Measurements from ENCODE around the gene PIWIL1. TPM values are rescaled to one million over a fixed set of nuclear protein-coding genes. Genes with fewer than 3 reads are reported as not detected.

Gene PIWIL1
- total RNA-seq, 1 experiment from 2014 or later = not detected

- intact Hi-C loops (cut with micrococcal nuclease; ENCODE audit: unreplicated experiment) = no loop called here
- no peak for TF ChIP-seq CTCF (IDR thresholded peaks at IDR 0.05; ENCODE audit: unreplicated experiment)
- no TSS peak for BruUV-seq (replicated peaks)
- H3K27me3 Mint-ChIP-seq (ENCODE audit: unreplicated experiment) = no peaks in the 10 kb centered on the region
- H3K4me1 Mint-ChIP-seq (ENCODE audit: low read depth, unreplicated experiment) = no peaks in the 10 kb centered on the region
- DNase-seq = no peak
- no peak overlapping the region for H3K4me3 Mint-ChIP-seq (ENCODE audit: low read depth, unreplicated experiment)
- peaks cover 12% of the 10 kb centered on the region for H3K9me3 Mint-ChIP-seq (ENCODE audit: low read depth, unreplicated experiment)
- CTCF ChIA-PET = no interaction called here
- no peaks in the 10 kb centered on the region for H3K36me3 Mint-ChIP-seq (ENCODE audit: insufficient read depth, unreplicated experiment)
- H3K27ac Mint-ChIP-seq (ENCODE audit: unreplicated experiment) = no peak overlapping the region
These were observed 28.5 kb downstream of the PIWIL1 start for GRCh38 chr12:130366159-130366558.

GRCh38 chr12:130367003-130367402 lies 29.3 kb downstream of the PIWIL1 start:
- Mint-ChIP-seq H3K36me3 (ENCODE audit: insufficient read depth, unreplicated experiment) (no peaks in the 10 kb centered on the region), H3K27me3 (ENCODE audit: unreplicated experiment) (no peaks in the 10 kb centered on the region), H3K27ac (ENCODE audit: unreplicated experiment) (no peak overlapping the region), H3K4me3 (ENCODE audit: low read depth, unreplicated experiment) (no peak overlapping the region), H3K4me1 (ENCODE audit: low read depth, unreplicated experiment) (no peaks in the 10 kb centered on the region), H3K9me3 (ENCODE audit: low read depth, unreplicated experiment) (peaks cover 15% of the 10 kb centered on the region)
- CTCF ChIA-PET = no interaction called here
- BruUV-seq (replicated peaks) = no TSS peak
- DNase-seq = no peak
- intact Hi-C loops (cut with micrococcal nuclease; ENCODE audit: unreplicated experiment) = no loop called here
- no peak for TF ChIP-seq CTCF (IDR thresholded peaks at IDR 0.05; ENCODE audit: unreplicated experiment)

GRCh38 chr12:130367523-130367922 lies 29.8 kb downstream of the PIWIL1 start:
- intact Hi-C loops (cut with micrococcal nuclease; ENCODE audit: unreplicated experiment) = no loop called here
- peaks cover 15% of the 10 kb centered on the region for H3K9me3 Mint-ChIP-seq (ENCODE audit: low read depth, unreplicated experiment)
- no TSS peak for BruUV-seq (replicated peaks)
- no peak for DNase-seq
- H3K36me3 Mint-ChIP-seq (ENCODE audit: insufficient read depth, unreplicated experiment) = no peaks in the 10 kb centered on the region
- no peaks in the 10 kb centered on the region for H3K27me3 Mint-ChIP-seq (ENCODE audit: unreplicated experiment)
- CTCF ChIA-PET = no interaction called here
- H3K27ac Mint-ChIP-seq (ENCODE audit: unreplicated experiment) = no peak overlapping the region
- H3K4me3 Mint-ChIP-seq (ENCODE audit: low read depth, unreplicated experiment) = no peak overlapping the region
- TF ChIP-seq CTCF (IDR thresholded peaks at IDR 0.05; ENCODE audit: unreplicated experiment) = no peak
- no peaks in the 10 kb centered on the region for H3K4me1 Mint-ChIP-seq (ENCODE audit: low read depth, unreplicated experiment)

- no TSS peak for BruUV-seq (replicated peaks)
- intact Hi-C loops (cut with micrococcal nuclease; ENCODE audit: unreplicated experiment) = no loop called here
- Mint-ChIP-seq H3K27ac (ENCODE audit: unreplicated experiment) (no peak overlapping the region), H3K36me3 (ENCODE audit: insufficient read depth, unreplicated experiment) (no peaks in the 10 kb centered on the region), H3K27me3 (ENCODE audit: unreplicated experiment) (no peaks in the 10 kb centered on the region), H3K4me3 (ENCODE audit: low read depth, unreplicated experiment) (no peak overlapping the region), H3K9me3 (ENCODE audit: low read depth, unreplicated experiment) (peaks cover 14% of the 10 kb centered on the region), H3K4me1 (ENCODE audit: low read depth, unreplicated experiment) (no peaks in the 10 kb centered on the region)
- no peak for TF ChIP-seq CTCF (IDR thresholded peaks at IDR 0.05; ENCODE audit: unreplicated experiment)
- CTCF ChIA-PET = no interaction called here
- DNase-seq = no peak
These were observed 32.1 kb downstream of the PIWIL1 start for GRCh38 chr12:130369816-130370215.

GRCh38 chr12:130371296-130371695 lies 33.6 kb downstream of the PIWIL1 start:
- Mint-ChIP-seq H3K36me3 (ENCODE audit: insufficient read depth, unreplicated experiment) (no peaks in the 10 kb centered on the region), H3K27me3 (ENCODE audit: unreplicated experiment) (no peaks in the 10 kb centered on the region), H3K4me3 (ENCODE audit: low read depth, unreplicated experiment) (no peak overlapping the region), H3K4me1 (ENCODE audit: low read depth, unreplicated experiment) (no peaks in the 10 kb centered on the region), H3K9me3 (ENCODE audit: low read depth, unreplicated experiment) (peaks cover 19% of the 10 kb centered on the region), H3K27ac (ENCODE audit: unreplicated experiment) (no peak overlapping the region)
- no peak for TF ChIP-seq CTCF (IDR thresholded peaks at IDR 0.05; ENCODE audit: unreplicated experiment)
- CTCF ChIA-PET = no interaction called here
- no TSS peak for BruUV-seq (replicated peaks)
- no peak for DNase-seq
- intact Hi-C loops (cut with micrococcal nuclease; ENCODE audit: unreplicated experiment) = no loop called here
